ENCODE data around the gene IFITM10.
A peak's percentile ranks its signal among the peaks of the same experiment; 100 is the strongest.

IFITM10 gene

GRCh38 chr11:1776944-1777715, 26.7 kb upstream of the IFITM10 start:
- H3K36me3 ChIP-seq (ENCODE audit: insufficient read depth, low read length): no peaks in the 10 kb centered on the region
- H3K4me1 ChIP-seq (ENCODE audit: control insufficient read depth, insufficient read depth, low read length, unreplicated experiment): peaks cover 11% of the 10 kb centered on the region
- H3K79me2 ChIP-seq (ENCODE audit: control insufficient read depth, insufficient read depth, low read length, unreplicated experiment): no peaks in the 10 kb centered on the region
- no peak overlapping the region for H3K27ac ChIP-seq (ENCODE audit: low read depth, low read length)
- H2AFZ ChIP-seq (ENCODE audit: low read length, unreplicated experiment): no peak overlapping the region
- H3K4me3 ChIP-seq (ENCODE audit: low read depth, low read length): no peak overlapping the region
- no peaks in the 10 kb centered on the region for H3K27me3 ChIP-seq (ENCODE audit: insufficient read depth, low read length)

GRCh38 chr11:1776331-1776851, 26.0 kb upstream of the IFITM10 start:
- H3K36me3 ChIP-seq (ENCODE audit: insufficient read depth, low read length): no peaks in the 10 kb centered on the region
- no peaks in the 10 kb centered on the region for H3K27me3 ChIP-seq (ENCODE audit: insufficient read depth, low read length)
- H3K27ac ChIP-seq (ENCODE audit: low read depth, low read length): no peak overlapping the region

GRCh38 chr11:1774886-1775285, 24.5 kb upstream of the IFITM10 start:
- Histone ChIP-seq H3K79me2 (ENCODE audit: control insufficient read depth, insufficient read depth, low read length, unreplicated experiment) (no peaks in the 10 kb centered on the region), H3K27ac (ENCODE audit: low read depth, low read length) (no peak overlapping the region), H3K27me3 (ENCODE audit: insufficient read depth, low read length) (no peaks in the 10 kb centered on the region), H3K4me3 (ENCODE audit: low read depth, low read length) (no peak overlapping the region), H2AFZ (ENCODE audit: low read length, unreplicated experiment) (no peak overlapping the region), H3K36me3 (ENCODE audit: insufficient read depth, low read length) (no peaks in the 10 kb centered on the region), H3K4me1 (ENCODE audit: control insufficient read depth, insufficient read depth, low read length, unreplicated experiment) (peaks cover 26% of the 10 kb centered on the region)

More at GRCh38 chr11:1776331-1776851, 26.0 kb upstream of the IFITM10 start:
- Histone ChIP-seq H3K4me3 (ENCODE audit: low read depth, low read length) (no peak overlapping the region), H3K79me2 (ENCODE audit: control insufficient read depth, insufficient read depth, low read length, unreplicated experiment) (no peaks in the 10 kb centered on the region), H2AFZ (ENCODE audit: low read length, unreplicated experiment) (no peak overlapping the region), H3K4me1 (ENCODE audit: control insufficient read depth, insufficient read depth, low read length, unreplicated experiment) (peaks cover 17% of the 10 kb centered on the region)

GRCh38 chr11:1773994-1774550, 23.7 kb upstream of the IFITM10 start:
- no peaks in the 10 kb centered on the region for H3K27me3 ChIP-seq (ENCODE audit: insufficient read depth, low read length)
- H3K79me2 ChIP-seq (ENCODE audit: control insufficient read depth, insufficient read depth, low read length, unreplicated experiment): no peaks in the 10 kb centered on the region
- no peak overlapping the region for H2AFZ ChIP-seq (ENCODE audit: low read length, unreplicated experiment)
- H3K4me3 ChIP-seq (ENCODE audit: low read depth, low read length): no peak overlapping the region
- peaks cover 29% of the 10 kb centered on the region for H3K4me1 ChIP-seq (ENCODE audit: control insufficient read depth, insufficient read depth, low read length, unreplicated experiment)
- H3K27ac ChIP-seq (ENCODE audit: low read depth, low read length): no peak overlapping the region
- no peaks in the 10 kb centered on the region for H3K36me3 ChIP-seq (ENCODE audit: insufficient read depth, low read length)

DNA sequence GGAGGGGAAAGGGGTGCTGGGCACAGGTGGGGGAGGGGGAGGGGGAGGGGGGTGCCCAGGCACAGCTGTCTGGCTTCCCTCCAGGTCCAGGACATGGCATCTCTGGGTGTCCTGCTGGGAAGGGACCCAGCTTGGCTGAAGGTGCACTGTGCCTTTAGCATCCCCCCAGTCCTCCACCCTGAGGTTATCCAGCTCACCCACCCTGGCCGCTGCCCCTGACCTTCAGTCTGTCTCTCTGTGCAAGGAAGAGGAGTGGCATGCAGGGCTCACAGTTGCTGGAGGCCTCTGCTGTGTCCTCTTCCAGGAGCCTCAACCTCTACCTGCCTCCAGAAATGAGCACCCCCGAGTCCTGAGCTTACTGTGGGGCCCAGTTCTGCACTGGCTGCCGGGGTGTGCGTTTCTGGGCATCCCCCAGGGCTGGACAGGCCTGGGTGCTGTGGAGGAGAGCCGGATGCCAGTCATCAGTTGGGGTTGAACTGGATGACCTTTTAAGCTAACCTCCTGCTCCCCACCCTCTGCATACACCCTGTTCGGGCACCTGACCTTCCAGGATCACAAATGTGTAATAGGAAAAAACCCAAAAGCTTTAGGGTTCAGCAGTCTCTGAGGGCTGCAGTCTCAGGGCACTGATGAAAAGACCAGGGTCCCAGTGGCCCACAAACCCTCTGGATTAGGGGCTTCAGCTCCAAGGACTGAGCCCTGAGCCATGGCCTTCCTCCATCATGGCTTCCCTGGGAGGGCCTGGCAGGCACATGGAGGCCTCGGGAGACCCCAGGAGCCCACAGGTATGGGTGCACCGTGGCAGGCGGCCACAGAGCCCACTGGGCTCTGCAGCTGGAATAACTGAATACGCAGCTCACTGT, 23.0 kb upstream of the IFITM10 start:
- no peaks in the 10 kb centered on the region for H3K36me3 ChIP-seq (ENCODE audit: insufficient read depth, low read length)
- peaks cover 31% of the 10 kb centered on the region for H3K4me1 ChIP-seq (ENCODE audit: control insufficient read depth, insufficient read depth, low read length, unreplicated experiment)
- H3K27me3 ChIP-seq (ENCODE audit: insufficient read depth, low read length): no peaks in the 10 kb centered on the region
- no peak overlapping the region for H2AFZ ChIP-seq (ENCODE audit: low read length, unreplicated experiment)
- H3K4me3 ChIP-seq (ENCODE audit: low read depth, low read length): no peak overlapping the region
- H3K79me2 ChIP-seq (ENCODE audit: control insufficient read depth, insufficient read depth, low read length, unreplicated experiment): no peaks in the 10 kb centered on the region
- H3K27ac ChIP-seq (ENCODE audit: low read depth, low read length): no peak overlapping the region

GRCh38 chr11:1772270-1773130, 22.1 kb upstream of the IFITM10 start:
- H3K36me3 ChIP-seq (ENCODE audit: insufficient read depth, low read length): no peaks in the 10 kb centered on the region
- H3K4me3 ChIP-seq (ENCODE audit: low read depth, low read length): 0 out of 2 replicates have a peak overlapping the region, but pooled peaks have one; percentile 19
- H3K4me1 ChIP-seq (ENCODE audit: control insufficient read depth, insufficient read depth, low read length, unreplicated experiment): peaks cover 31% of the 10 kb centered on the region
- peak overlapping the region; percentile 58 for H3K27ac ChIP-seq (ENCODE audit: low read depth, low read length)
- H3K27me3 ChIP-seq (ENCODE audit: insufficient read depth, low read length): no peaks in the 10 kb centered on the region
- no peak overlapping the region for H2AFZ ChIP-seq (ENCODE audit: low read length, unreplicated experiment)
- no peaks in the 10 kb centered on the region for H3K79me2 ChIP-seq (ENCODE audit: control insufficient read depth, insufficient read depth, low read length, unreplicated experiment)

GRCh38 chr11:1771700-1772099, 21.3 kb upstream of the IFITM10 start:
- no peaks in the 10 kb centered on the region for H3K79me2 ChIP-seq (ENCODE audit: control insufficient read depth, insufficient read depth, low read length, unreplicated experiment)
- no peaks in the 10 kb centered on the region for H3K36me3 ChIP-seq (ENCODE audit: insufficient read depth, low read length)
- H2AFZ ChIP-seq (ENCODE audit: low read length, unreplicated experiment): no peak overlapping the region
- no peak overlapping the region for H3K4me3 ChIP-seq (ENCODE audit: low read depth, low read length)
- no peaks in the 10 kb centered on the region for H3K27me3 ChIP-seq (ENCODE audit: insufficient read depth, low read length)
- H3K4me1 ChIP-seq (ENCODE audit: control insufficient read depth, insufficient read depth, low read length, unreplicated experiment): peaks cover 31% of the 10 kb centered on the region
- H3K27ac ChIP-seq (ENCODE audit: low read depth, low read length): peak overlapping the region; percentile 58

DNA sequence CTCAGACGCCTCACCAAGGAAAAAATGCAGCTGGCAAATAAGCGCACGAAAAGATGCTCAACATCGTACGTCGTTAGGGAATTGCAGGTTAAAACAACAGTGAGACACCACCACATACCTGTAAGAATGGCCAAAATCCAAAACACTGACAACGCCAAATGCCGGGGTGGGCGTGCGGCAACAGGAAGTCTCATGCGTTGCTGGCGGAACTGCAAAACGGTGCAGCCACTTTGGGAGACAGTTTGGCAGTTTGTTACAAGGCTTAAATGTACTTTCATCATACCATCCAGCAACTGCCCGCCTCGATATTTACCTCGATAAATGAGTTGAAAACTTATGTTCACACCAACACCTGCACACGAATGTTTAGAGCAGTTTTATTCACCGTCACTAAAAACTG, 20.9 kb upstream of the IFITM10 start:
- H3K4me1 ChIP-seq (ENCODE audit: control insufficient read depth, insufficient read depth, low read length, unreplicated experiment): peaks cover 31% of the 10 kb centered on the region
- H3K27ac ChIP-seq (ENCODE audit: low read depth, low read length): peak overlapping the region; percentile 58
- no peaks in the 10 kb centered on the region for H3K79me2 ChIP-seq (ENCODE audit: control insufficient read depth, insufficient read depth, low read length, unreplicated experiment)
- no peak overlapping the region for H3K4me3 ChIP-seq (ENCODE audit: low read depth, low read length)
- H3K36me3 ChIP-seq (ENCODE audit: insufficient read depth, low read length): no peaks in the 10 kb centered on the region
- no peak overlapping the region for H2AFZ ChIP-seq (ENCODE audit: low read length, unreplicated experiment)
- no peaks in the 10 kb centered on the region for H3K27me3 ChIP-seq (ENCODE audit: insufficient read depth, low read length)

DNA sequence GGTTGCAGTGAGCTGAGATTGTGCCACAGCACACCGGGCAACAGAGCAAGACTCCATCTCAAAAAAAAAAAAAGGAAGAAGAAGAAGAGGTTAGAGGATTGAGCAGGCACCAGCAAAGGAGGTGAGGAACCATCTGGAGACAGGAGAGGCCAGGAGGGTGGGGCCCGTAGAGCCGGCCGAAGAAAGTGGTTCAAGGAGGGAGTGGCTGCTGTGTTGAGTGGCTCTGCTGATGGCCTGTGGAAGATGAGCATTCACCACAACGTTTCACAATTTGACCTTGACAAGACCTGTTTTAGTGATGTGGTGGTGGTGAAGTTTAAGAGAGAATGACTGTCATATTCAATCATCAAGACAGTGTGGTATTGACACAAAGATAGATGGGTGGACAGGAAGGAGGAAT, 20.1 kb upstream of the IFITM10 start:
- no peaks in the 10 kb centered on the region for H3K27me3 ChIP-seq (ENCODE audit: insufficient read depth, low read length)
- H2AFZ ChIP-seq (ENCODE audit: low read length, unreplicated experiment): no peak overlapping the region
- peaks cover 31% of the 10 kb centered on the region for H3K4me1 ChIP-seq (ENCODE audit: control insufficient read depth, insufficient read depth, low read length, unreplicated experiment)
- H3K4me3 ChIP-seq (ENCODE audit: low read depth, low read length): no peak overlapping the region
- no peak overlapping the region for H3K27ac ChIP-seq (ENCODE audit: low read depth, low read length)
- no peaks in the 10 kb centered on the region for H3K36me3 ChIP-seq (ENCODE audit: insufficient read depth, low read length)
- H3K79me2 ChIP-seq (ENCODE audit: control insufficient read depth, insufficient read depth, low read length, unreplicated experiment): no peaks in the 10 kb centered on the region

DNA sequence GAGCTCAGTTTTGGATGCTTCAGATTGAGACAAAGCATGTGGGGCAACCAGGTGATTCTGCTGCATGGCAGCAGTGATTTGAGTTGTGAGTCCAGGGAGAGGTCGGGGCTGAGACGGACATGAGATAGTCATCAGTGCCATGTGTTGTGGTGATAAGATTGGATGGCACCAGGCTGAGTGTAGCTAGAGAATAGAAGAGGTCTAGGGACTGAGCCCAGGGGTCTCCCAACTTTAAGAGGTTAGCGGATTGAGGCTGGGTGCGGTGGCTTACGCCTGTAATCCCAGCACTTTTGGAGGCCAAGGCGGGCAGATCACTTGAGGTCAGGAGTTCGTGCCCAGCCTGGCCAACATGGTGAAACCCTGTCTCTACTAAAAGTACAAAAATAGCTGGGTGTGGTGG, 19.7 kb upstream of the IFITM10 start:
- Histone ChIP-seq H3K36me3 (ENCODE audit: insufficient read depth, low read length) (no peaks in the 10 kb centered on the region), H2AFZ (ENCODE audit: low read length, unreplicated experiment) (no peak overlapping the region), H3K27me3 (ENCODE audit: insufficient read depth, low read length) (no peaks in the 10 kb centered on the region), H3K79me2 (ENCODE audit: control insufficient read depth, insufficient read depth, low read length, unreplicated experiment) (no peaks in the 10 kb centered on the region), H3K4me3 (ENCODE audit: low read depth, low read length) (no peak overlapping the region), H3K4me1 (ENCODE audit: control insufficient read depth, insufficient read depth, low read length, unreplicated experiment) (peaks cover 31% of the 10 kb centered on the region), H3K27ac (ENCODE audit: low read depth, low read length) (no peak overlapping the region)
